Osteoblast (primary cell): Measurements from ENCODE around the gene ATN1. TPM values are rescaled to one million over a fixed set of nuclear protein-coding genes. Genes with fewer than 3 reads are reported as not detected.

Experiments used
- DNase-seq: peaks from one replicate; pipeline ENCODE4 v3.0.0; 2011; ENCODE audit warnings: low spot score, mixed read lengths; ENCODE audit not compliant: insufficient read length; ENCODE audit errors: missing footprints
- H2AFZ ChIP-seq: 2 replicates; pipeline ENCODE4 v1.6.0; 2011; ENCODE audit warnings: mild to moderate bottlenecking, low read length
- H3K27ac ChIP-seq: 2 replicates; pipeline ENCODE4 v1.5.1; 2011; ENCODE audit warnings: mild to moderate bottlenecking, low read depth, low read length, moderate library complexity
- H3K27me3 ChIP-seq: 2 replicates; pipeline ENCODE4 v1.6.0; 2012; ENCODE audit warnings: mild to moderate bottlenecking, control low read depth, inconsistent platforms, low read length, moderate library complexity; ENCODE audit not compliant: insufficient read depth
- H3K36me3 ChIP-seq: 2 replicates; pipeline ENCODE4 v1.5.1; 2011; ENCODE audit warnings: mild to moderate bottlenecking, low read length, control low read depth, moderate library complexity; ENCODE audit not compliant: insufficient read depth
- H3K4me1 ChIP-seq: 2 replicates; pipeline ENCODE4 v1.5.1; 2011; ENCODE audit warnings: mild to moderate bottlenecking, low read length, control low read depth, moderate library complexity; ENCODE audit not compliant: insufficient read depth
- H3K4me2 ChIP-seq: 2 replicates; pipeline ENCODE4 v1.6.0; 2011; ENCODE audit warnings: mild to moderate bottlenecking, low read length; ENCODE audit not compliant: insufficient read depth
- H3K4me3 ChIP-seq: fragments of 200-600 bp; sonication (generic); 3 replicates; pipeline ENCODE4 v1.5.1; 2012; ENCODE audit warnings: mild to moderate bottlenecking, low read length, inconsistent platforms; ENCODE audit not compliant: insufficient read depth
- H3K79me2 ChIP-seq: 2 replicates; pipeline ENCODE4 v1.6.0; 2012; ENCODE audit warnings: mild to moderate bottlenecking, low read length, control low read depth, inconsistent platforms; ENCODE audit not compliant: insufficient read depth
- H3K9me3 ChIP-seq: 2 replicates; pipeline ENCODE4 v1.5.1; 2011; ENCODE audit warnings: low read depth, low read length, control low read depth
- H4K20me1 ChIP-seq: 2 replicates; pipeline ENCODE4 v1.6.0; 2012; ENCODE audit warnings: mild to moderate bottlenecking, low read length, control low read depth; ENCODE audit not compliant: insufficient read depth
- CTCF ChIP-seq: IDR thresholded peaks from 2 replicates; pipeline ENCODE4 v1.5.1; 2011; ENCODE audit warnings: mild to moderate bottlenecking, low read depth, low read length, moderate library complexity; ENCODE audit errors: extremely low read depth
- total RNA-seq: library from RNA; depleted of rRNA; stranded (reverse); fragments of >200 nt; gene quantifications from 2 replicates; pipeline ENCODE4 v1.2.3, GENCODE V29; 2012

Gene ATN1
- total RNA-seq, 1 donor: 14.1 TPM

- H3K27me3 ChIP-seq: no peaks in the 10 kb centered on the region
- H2AFZ ChIP-seq: no peak overlapping the region
- peaks cover 69% of the 10 kb centered on the region for H3K36me3 ChIP-seq
- no peak for TF ChIP-seq CTCF
- no peak for DNase-seq
- H3K4me2 ChIP-seq: no peak overlapping the region
- H3K9me3 ChIP-seq: no peaks in the 10 kb centered on the region
- no peaks in the 10 kb centered on the region for H3K4me1 ChIP-seq
- H4K20me1 ChIP-seq: no peaks in the 10 kb centered on the region
- H3K79me2 ChIP-seq: no peaks in the 10 kb centered on the region
- no peak overlapping the region for H3K4me3 ChIP-seq
- H3K27ac ChIP-seq: no peak overlapping the region
These were observed 51.7 kb downstream of the ATN1 start for GRCh38 chr12:6979453-6979852.

GRCh38 chr12:6980075-6980474 is 52.3 kb downstream of the ATN1 start:
- no peaks in the 10 kb centered on the region for H3K27me3 ChIP-seq
- no peaks in the 10 kb centered on the region for H3K9me3 ChIP-seq
- no peaks in the 10 kb centered on the region for H3K4me1 ChIP-seq
- no peak overlapping the region for H2AFZ ChIP-seq
- no peaks in the 10 kb centered on the region for H4K20me1 ChIP-seq
- no peak for TF ChIP-seq CTCF
- H3K27ac ChIP-seq: no peak overlapping the region
- H3K4me3 ChIP-seq: no peak overlapping the region
- DNase-seq: no peak
- peaks cover 63% of the 10 kb centered on the region for H3K36me3 ChIP-seq
- no peaks in the 10 kb centered on the region for H3K79me2 ChIP-seq
- no peak overlapping the region for H3K4me2 ChIP-seq

- H3K9me3 ChIP-seq: no peaks in the 10 kb centered on the region
- DNase-seq: no peak
- peaks cover 56% of the 10 kb centered on the region for H3K36me3 ChIP-seq
- H3K4me3 ChIP-seq: no peak overlapping the region
- H3K27ac ChIP-seq: no peak overlapping the region
- TF ChIP-seq CTCF: no peak
- H4K20me1 ChIP-seq: no peaks in the 10 kb centered on the region
- H3K4me1 ChIP-seq: no peaks in the 10 kb centered on the region
- no peak overlapping the region for H2AFZ ChIP-seq
- no peak overlapping the region for H3K4me2 ChIP-seq
- no peaks in the 10 kb centered on the region for H3K79me2 ChIP-seq
- no peaks in the 10 kb centered on the region for H3K27me3 ChIP-seq
These were observed 53.0 kb downstream of the ATN1 start for GRCh38 chr12:6980740-6981139.

- no peaks in the 10 kb centered on the region for H3K9me3 ChIP-seq
- H3K27me3 ChIP-seq: no peaks in the 10 kb centered on the region
- no peak for TF ChIP-seq CTCF
- no peaks in the 10 kb centered on the region for H4K20me1 ChIP-seq
- H3K4me1 ChIP-seq: no peaks in the 10 kb centered on the region
- H3K4me2 ChIP-seq: no peak overlapping the region
- H2AFZ ChIP-seq: no peak overlapping the region
- no peaks in the 10 kb centered on the region for H3K79me2 ChIP-seq
- no peak overlapping the region for H3K27ac ChIP-seq
- no peak for DNase-seq
- H3K4me3 ChIP-seq: no peak overlapping the region
- peaks cover 52% of the 10 kb centered on the region for H3K36me3 ChIP-seq
These were observed 53.6 kb downstream of the ATN1 start for GRCh38 chr12:6981152-6982052.
